Subcutaneous adipose tissue (tissue), 4 donors: Measurements from ENCODE around the gene USP27X. TPM values are rescaled to one million over a fixed set of nuclear protein-coding genes. Genes with fewer than 3 reads are reported as not detected.

Experiments used
- total RNA-seq, 4 donors: library from RNA; depleted of rRNA; stranded (reverse); fragments of >200 nt; gene quantifications; one replicate each; pipeline ENCODE4 v1.1.0, GENCODE V29; 2016
- TF ChIP-seq, protein P1 (sequence below): fragments of 450-650 bp; IDR thresholded peaks from one replicate; pipeline ENCODE4 v1.5.1; 2016; ENCODE audit warnings: low read depth, mild to moderate bottlenecking, control low read depth, antibody characterized with exemption, moderate library complexity

USP27X gene
- total RNA-seq, 4 donors from 2014 or later = 1.1 to 2.5 (median 1.5) TPM

DNA sequence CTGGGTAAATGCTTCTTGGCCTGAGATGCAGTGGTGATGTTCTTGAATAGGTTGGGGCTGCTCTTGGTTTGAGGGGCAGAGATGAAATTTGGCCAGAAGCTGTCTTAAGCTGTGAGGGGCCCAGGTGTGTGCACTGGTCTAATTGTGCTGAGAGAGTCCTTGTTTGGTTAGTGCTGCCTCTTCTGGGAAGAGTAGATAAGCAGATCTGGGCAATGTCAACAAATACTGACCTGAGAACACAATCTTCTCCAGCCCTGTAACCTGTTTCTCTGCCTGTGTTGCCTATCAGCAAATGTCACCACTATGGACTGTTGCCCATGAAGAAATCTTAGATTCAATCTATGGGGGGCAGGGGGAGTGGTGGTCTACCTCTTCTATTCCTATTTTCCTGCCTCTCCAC lies 17.2 kb upstream of the USP27X start:
- TF ChIP-seq, protein P1, sequence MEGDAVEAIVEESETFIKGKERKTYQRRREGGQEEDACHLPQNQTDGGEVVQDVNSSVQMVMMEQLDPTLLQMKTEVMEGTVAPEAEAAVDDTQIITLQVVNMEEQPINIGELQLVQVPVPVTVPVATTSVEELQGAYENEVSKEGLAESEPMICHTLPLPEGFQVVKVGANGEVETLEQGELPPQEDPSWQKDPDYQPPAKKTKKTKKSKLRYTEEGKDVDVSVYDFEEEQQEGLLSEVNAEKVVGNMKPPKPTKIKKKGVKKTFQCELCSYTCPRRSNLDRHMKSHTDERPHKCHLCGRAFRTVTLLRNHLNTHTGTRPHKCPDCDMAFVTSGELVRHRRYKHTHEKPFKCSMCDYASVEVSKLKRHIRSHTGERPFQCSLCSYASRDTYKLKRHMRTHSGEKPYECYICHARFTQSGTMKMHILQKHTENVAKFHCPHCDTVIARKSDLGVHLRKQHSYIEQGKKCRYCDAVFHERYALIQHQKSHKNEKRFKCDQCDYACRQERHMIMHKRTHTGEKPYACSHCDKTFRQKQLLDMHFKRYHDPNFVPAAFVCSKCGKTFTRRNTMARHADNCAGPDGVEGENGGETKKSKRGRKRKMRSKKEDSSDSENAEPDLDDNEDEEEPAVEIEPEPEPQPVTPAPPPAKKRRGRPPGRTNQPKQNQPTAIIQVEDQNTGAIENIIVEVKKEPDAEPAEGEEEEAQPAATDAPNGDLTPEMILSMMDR = no peak

DNA sequence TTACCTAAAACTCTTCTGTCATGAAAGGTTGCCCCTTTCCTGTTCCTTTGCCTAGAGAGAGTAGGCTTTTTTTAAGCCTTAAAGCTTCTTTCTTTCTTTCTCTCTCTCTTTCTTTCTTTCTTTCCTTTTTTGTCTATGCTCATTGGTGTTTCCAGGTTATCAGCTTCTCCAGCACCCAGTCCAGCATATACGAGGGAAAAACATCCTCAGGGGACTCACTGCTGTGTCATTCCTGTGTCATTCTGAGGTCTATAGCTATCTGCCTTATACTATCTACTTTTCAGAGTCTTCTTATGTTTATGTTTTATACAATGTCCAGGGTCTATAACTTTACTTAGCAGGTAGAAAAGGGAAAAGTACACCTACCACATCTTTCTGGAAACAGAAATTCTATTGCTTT lies 10.5 kb upstream of the USP27X start:
- TF ChIP-seq, protein P1 = no peak

DNA sequence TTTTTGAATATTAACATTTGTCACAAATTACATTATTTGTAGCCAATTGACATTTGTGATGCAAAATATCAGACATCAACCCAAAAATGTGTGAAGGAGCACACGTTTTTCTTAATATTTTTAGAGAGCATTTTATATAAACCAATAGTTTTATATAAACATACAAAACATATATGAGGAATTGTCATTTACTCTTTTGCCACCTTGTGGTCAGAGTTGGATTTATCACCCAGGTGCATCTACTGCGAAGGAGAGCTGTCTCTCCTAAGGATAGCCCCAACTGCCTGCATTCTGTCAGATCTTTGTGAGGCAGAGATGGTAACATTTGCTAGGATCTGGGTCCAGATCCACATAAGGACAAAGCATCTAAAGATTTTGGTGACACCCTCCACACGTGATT lies 2.5 kb upstream of the USP27X start:
- TF ChIP-seq, protein P1 = no peak

DNA sequence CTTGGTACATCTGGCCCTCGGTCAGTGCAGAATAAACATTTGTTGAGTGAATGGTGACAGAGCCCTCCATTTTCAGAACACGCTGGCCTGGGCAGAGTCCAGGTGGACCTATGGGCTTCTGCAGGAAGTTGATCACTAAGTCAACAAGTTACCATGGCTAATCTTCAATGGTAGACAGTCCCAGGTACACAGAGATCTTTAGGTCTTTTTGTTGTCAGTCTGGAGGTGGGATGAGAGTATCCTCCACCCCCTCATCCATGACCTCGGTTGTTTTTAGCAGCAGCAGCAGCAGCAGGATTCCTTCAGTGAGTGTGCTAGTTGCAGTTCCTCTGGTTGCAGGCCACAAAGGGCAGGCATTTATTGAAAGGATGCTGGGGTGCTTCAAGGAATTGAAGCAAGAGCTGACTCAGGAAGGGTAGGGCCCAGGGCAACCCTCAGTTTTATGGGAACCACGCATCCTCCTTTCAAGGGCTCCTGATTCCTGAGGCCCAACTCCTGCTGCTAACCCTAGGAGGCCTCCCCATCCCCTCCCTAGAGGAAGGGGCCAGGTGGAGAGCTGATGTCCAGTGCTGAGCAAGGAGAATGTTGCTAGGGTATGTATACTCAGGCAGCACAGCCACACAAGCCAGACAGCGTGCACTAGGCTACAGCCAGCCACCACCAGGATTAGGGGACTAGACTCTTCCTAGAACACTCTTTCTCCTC lies 1.7 kb upstream of the USP27X start:
- TF ChIP-seq, protein P1 = no peak

DNA sequence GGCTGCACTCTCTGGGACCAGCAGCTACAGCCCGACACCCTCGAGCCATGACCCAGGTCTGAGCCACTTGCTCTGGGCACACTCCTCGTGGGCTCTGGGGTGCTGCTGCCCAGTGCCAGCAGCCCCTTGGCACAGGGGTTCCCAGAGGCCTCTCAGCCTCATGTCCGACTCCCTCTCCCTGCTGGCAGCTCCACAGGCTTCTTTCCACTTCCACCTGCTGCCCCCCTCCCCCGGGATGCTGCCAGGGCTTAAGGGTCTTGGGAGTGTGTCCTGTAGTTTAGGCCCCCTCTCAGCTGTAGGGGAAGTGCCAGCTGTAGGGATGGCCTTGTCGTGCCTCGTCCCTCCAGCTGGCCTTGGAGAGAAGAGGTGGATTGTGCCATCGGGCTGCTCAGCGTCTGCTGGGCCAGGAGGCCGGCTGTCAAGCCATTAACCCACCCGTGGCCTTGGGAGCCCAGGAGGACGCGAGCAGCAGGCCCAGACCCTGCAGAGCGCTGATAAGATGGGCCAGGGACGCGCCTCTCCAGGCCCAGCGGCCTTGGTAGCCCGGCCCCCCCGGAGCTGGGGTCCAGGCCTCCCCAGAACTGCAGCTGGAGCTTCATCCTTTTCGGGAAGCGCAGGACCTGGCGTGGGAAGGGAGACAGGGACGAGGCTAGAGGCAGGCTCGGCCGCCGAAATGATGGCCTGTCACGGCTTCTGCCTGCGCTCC lies 1.0 kb upstream of the USP27X start:
- TF ChIP-seq, protein P1 = no peak

DNA sequence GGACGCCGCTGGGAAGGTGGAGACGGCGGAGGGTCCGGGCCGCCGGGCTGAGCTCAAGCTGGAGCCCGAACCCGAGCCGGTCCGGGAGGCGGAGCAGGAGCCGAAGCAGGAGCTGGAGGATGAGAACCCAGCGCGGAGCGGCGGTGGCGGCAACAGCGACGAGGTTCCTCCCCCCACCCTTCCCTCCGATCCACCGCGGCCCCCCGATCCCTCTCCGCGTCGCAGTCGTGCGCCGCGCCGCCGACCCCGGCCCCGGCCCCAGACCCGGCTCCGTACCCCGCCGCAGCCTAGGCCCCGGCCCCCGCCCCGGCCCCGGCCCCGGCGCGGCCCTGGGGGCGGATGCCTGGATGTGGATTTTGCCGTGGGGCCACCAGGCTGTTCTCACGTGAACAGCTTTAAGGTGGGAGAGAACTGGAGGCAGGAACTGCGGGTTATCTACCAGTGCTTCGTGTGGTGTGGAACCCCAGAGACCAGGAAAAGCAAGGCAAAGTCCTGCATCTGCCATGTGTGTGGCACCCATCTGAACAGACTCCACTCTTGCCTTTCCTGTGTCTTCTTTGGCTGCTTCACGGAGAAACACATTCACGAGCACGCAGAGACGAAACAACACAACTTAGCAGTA lies 483 bp downstream of the USP27X start:
- TF ChIP-seq, protein P1 = no peak

DNA sequence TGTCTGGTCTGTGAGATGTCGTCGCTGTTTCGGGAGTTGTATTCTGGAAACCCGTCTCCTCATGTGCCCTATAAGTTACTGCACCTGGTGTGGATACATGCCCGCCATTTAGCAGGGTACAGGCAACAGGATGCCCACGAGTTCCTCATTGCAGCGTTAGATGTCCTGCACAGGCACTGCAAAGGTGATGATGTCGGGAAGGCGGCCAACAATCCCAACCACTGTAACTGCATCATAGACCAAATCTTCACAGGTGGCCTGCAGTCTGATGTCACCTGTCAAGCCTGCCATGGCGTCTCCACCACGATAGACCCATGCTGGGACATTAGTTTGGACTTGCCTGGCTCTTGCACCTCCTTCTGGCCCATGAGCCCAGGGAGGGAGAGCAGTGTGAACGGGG lies 1.4 kb downstream of the USP27X start:
- TF ChIP-seq, protein P1 = no peak
